Activated T-helper 2 cell treated with anti-CD3 and anti-CD28 coated beads, Interferon-gamma antibody, Interleukin-2, Interleukin-4, amounts not matched to agents 10 μg/mL and 5 μg/mL and 100 μg/mL, durations not matched to agents 14 hours and 24 hours and 36 hours (primary cell): ENCODE measurements around the gene JRKL. TPM values are rescaled to one million over a fixed set of nuclear protein-coding genes. Genes with fewer than 3 reads are reported as not detected.
A peak's percentile ranks its signal among the peaks of the same experiment; 100 is the strongest.
"Not testable (repeated sequence)": the region's sequence is repeated elsewhere in the genome, so short reads cannot be mapped to it uniquely, and the experiment has no call there.

ENCODE experiments used
- DNase-seq: peaks from one replicate; pipeline ENCODE4 v3.0.0; 2021; ENCODE audit warnings: low spot score
- H3K27ac Mint-ChIP-seq: one replicate; pipeline ENCODE4 v1.8.0; 2021; ENCODE audit warnings: mixed read lengths
- H3K27me3 Mint-ChIP-seq: one replicate; pipeline ENCODE4 v1.8.0; 2021; ENCODE audit warnings: low read depth, mixed read lengths
- H3K36me3 Mint-ChIP-seq: one replicate; pipeline ENCODE4 v1.8.0; 2021; ENCODE audit warnings: low read depth, mixed read lengths
- H3K4me1 Mint-ChIP-seq: one replicate; pipeline ENCODE4 v1.8.0; 2021; ENCODE audit warnings: low read depth, mixed read lengths
- H3K4me3 Mint-ChIP-seq: one replicate; pipeline ENCODE4 v1.8.0; 2021; ENCODE audit warnings: low read depth, mild to moderate bottlenecking, moderate library complexity, mixed read lengths
- H3K9me3 Mint-ChIP-seq: one replicate; pipeline ENCODE4 v1.8.0; 2021; ENCODE audit warnings: mixed read lengths
- intact Hi-C: fragments of 100-400 bp; cut with micrococcal nuclease; formaldehyde crosslinking; loops from one replicate; pipeline ENCODE4 v1.15.1; 2023
- total RNA-seq: library from RNA; stranded (reverse); gene quantifications from 2 replicates; pipeline ENCODE4 v1.2.3, GENCODE V29; 2022

JRKL gene
- total RNA-seq, 1 donor from 2014 or later: 12.9 TPM

GRCh38 chr11:96411412-96411811 lies 21.6 kb downstream of the JRKL start:
- Mint-ChIP-seq H3K27me3 (peaks cover 14% of the 10 kb centered on the region), H3K4me3 (peak overlapping the region; percentile 39)
- intact Hi-C loops, H3K4me1 Mint-ChIP-seq, H3K36me3 Mint-ChIP-seq, H3K27ac Mint-ChIP-seq, DNase-seq, H3K9me3 Mint-ChIP-seq: not testable (repeated sequence)

- intact Hi-C loops: no loop called here
- H3K36me3 Mint-ChIP-seq: no peaks in the 10 kb centered on the region
- H3K4me3 Mint-ChIP-seq: no peak overlapping the region
- no peaks in the 10 kb centered on the region for H3K9me3 Mint-ChIP-seq
- no peak for DNase-seq
- no peaks in the 10 kb centered on the region for H3K4me1 Mint-ChIP-seq
- peaks cover 19% of the 10 kb centered on the region for H3K27me3 Mint-ChIP-seq
- no peak overlapping the region for H3K27ac Mint-ChIP-seq
Measured at GRCh38 chr11:96412761-96413381, 23.1 kb downstream of the JRKL start.

GRCh38 chr11:96413408-96413807 lies 23.6 kb downstream of the JRKL start:
- H3K36me3 Mint-ChIP-seq: no peaks in the 10 kb centered on the region
- H3K4me1 Mint-ChIP-seq: no peaks in the 10 kb centered on the region
- intact Hi-C loops: no loop called here
- no peak overlapping the region for H3K27ac Mint-ChIP-seq
- H3K9me3 Mint-ChIP-seq: no peaks in the 10 kb centered on the region
- H3K4me3 Mint-ChIP-seq: no peak overlapping the region
- H3K27me3 Mint-ChIP-seq: peaks cover 24% of the 10 kb centered on the region
- no peak for DNase-seq

- Mint-ChIP-seq H3K4me3 (no peak overlapping the region), H3K36me3 (no peaks in the 10 kb centered on the region), H3K9me3 (no peaks in the 10 kb centered on the region), H3K27me3 (peaks cover 33% of the 10 kb centered on the region), H3K4me1 (peaks cover 17% of the 10 kb centered on the region), H3K27ac (no peak overlapping the region)
- DNase-seq: no peak
- intact Hi-C loops: no loop called here
Measured at GRCh38 chr11:96424693-96425092, 34.9 kb downstream of the JRKL start.

- DNase-seq: no peak
- Mint-ChIP-seq H3K27ac (no peak overlapping the region), H3K36me3 (no peaks in the 10 kb centered on the region), H3K4me1 (peaks cover 8% of the 10 kb centered on the region), H3K4me3 (no peak overlapping the region), H3K9me3 (no peaks in the 10 kb centered on the region), H3K27me3 (peaks cover 56% of the 10 kb centered on the region)
- intact Hi-C loops: no loop called here
Measured at GRCh38 chr11:96430668-96431067, 40.9 kb downstream of the JRKL start.

GRCh38 chr11:96432654-96433053 lies 42.8 kb downstream of the JRKL start:
- H3K27ac Mint-ChIP-seq, intact Hi-C loops, H3K4me1 Mint-ChIP-seq, H3K36me3 Mint-ChIP-seq, H3K4me3 Mint-ChIP-seq, H3K9me3 Mint-ChIP-seq, DNase-seq: not testable (repeated sequence)
- peaks cover 63% of the 10 kb centered on the region for H3K27me3 Mint-ChIP-seq

Other genes with a start within 250 kb of the JRKL start
- 10.5 and 11.8 TPM in 2 replicates for gene MAML2, start 46.8 kb upstream of the JRKL start, total RNA-seq
- gene CCDC82, start 101 bp upstream of the JRKL start, total RNA-seq: 35.4 and 38.6 TPM in 2 replicates